ENCODE results near the gene MAP3K8. TPM values are rescaled to one million over a fixed set of nuclear protein-coding genes. Genes with fewer than 3 reads are reported as not detected.
"Not testable (repeated sequence)": the region's sequence is repeated elsewhere in the genome, so short reads cannot be mapped to it uniquely, and the experiment has no call there.

The MAP3K8 gene
- total RNA-seq, 1 donor = 12.8 TPM

GRCh38 chr10:30420766-30421165, 13.2 kb upstream of the MAP3K8 start:
- DNase-seq (ENCODE audit: low read depth) = no peak
- H3K4me3 ChIP-seq (ENCODE audit: low read depth, low read length) = no peak overlapping the region
- TF ChIP-seq CTCF (IDR thresholded peaks at IDR 0.05; ENCODE audit: insufficient read depth, low read length) = no peak

GRCh38 chr10:30422151-30422695, 11.8 kb upstream of the MAP3K8 start:
- TF ChIP-seq CTCF (IDR thresholded peaks at IDR 0.05; ENCODE audit: insufficient read depth, low read length) = no peak
- DNase-seq (ENCODE audit: low read depth) = no peak
- H3K4me3 ChIP-seq (ENCODE audit: low read depth, low read length) = no peak overlapping the region

- H3K4me3 ChIP-seq (ENCODE audit: low read depth, low read length) = no peak overlapping the region
- peak; percentile 60 for DNase-seq (ENCODE audit: low read depth)
- TF ChIP-seq CTCF (IDR thresholded peaks at IDR 0.05; ENCODE audit: insufficient read depth, low read length) = no peak
Measured at GRCh38 chr10:30422981-30423654, 10.9 kb upstream of the MAP3K8 start.

GRCh38 chr10:30423655-30424275, 10.2 kb upstream of the MAP3K8 start:
- H3K4me3 ChIP-seq (ENCODE audit: low read depth, low read length) = not testable (repeated sequence)
- peak; percentile 32 for DNase-seq (ENCODE audit: low read depth)

- H3K4me3 ChIP-seq (ENCODE audit: low read depth, low read length) = no peak overlapping the region
- no peak for TF ChIP-seq CTCF (IDR thresholded peaks at IDR 0.05; ENCODE audit: insufficient read depth, low read length)
- no peak for DNase-seq (ENCODE audit: low read depth)
Measured at GRCh38 chr10:30425336-30426075, 8.5 kb upstream of the MAP3K8 start.

GRCh38 chr10:30430544-30431298, 3.3 kb upstream of the MAP3K8 start:
- DNase-seq (ENCODE audit: low read depth) = no peak
- H3K4me3 ChIP-seq (ENCODE audit: low read depth, low read length) = no peak overlapping the region
- no peak for TF ChIP-seq CTCF (IDR thresholded peaks at IDR 0.05; ENCODE audit: insufficient read depth, low read length)

All from fibroblast of the aortic adventitia (primary cell).